Measurements from ENCODE around the gene TOR2A. TPM values are rescaled to one million over a fixed set of nuclear protein-coding genes. Genes with fewer than 3 reads are reported as not detected.

Gene TOR2A
- total RNA-seq, 1 experiment from 2014 or later, result 14.4 TPM

DNA sequence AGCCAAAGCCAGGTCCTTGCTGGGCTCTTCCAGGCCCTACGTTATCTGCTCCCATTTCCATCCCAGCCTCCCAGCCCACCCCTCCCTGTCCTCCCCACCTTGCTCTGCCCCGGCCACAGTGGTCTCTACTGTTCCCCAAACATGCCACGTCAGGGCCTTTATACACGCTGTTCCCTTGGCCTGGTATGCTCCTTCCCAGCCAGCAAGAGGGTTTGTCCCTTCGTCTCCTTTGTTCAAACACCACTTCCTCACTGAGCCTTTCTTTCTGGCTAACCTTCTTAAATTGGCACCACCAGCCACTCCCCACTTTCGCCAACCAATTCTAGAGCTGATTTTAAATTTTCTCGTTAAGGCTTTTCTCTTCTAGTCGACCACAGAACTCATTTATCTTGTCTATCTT is 33.6 kb upstream of the TOR2A start:
- Mint-ChIP-seq H3K27ac (no peak overlapping the region), H3K9me3 (no peaks in the 10 kb centered on the region), H3K36me3 (no peaks in the 10 kb centered on the region), H3K4me1 (peaks cover 39% of the 10 kb centered on the region), H3K27me3 (ENCODE audit: low read depth) (peaks cover 11% of the 10 kb centered on the region), H3K4me3 (no peak overlapping the region)
- ChIA-PET POLR2A (no interaction called here), CTCF (interaction anchor here (1.8 to 3.3 kb wide), 3 partner anchors 13 to 34 kb away, joined by 7 to 38 read pairs (median 28); partner anchors contain the start of genes CDK9 and TOR2A)
- DNase-seq (ENCODE audit: low spot score), result no peak
- no peak for TF ChIP-seq NR1H2 (CRISPR knock-in tag; IDR thresholded peaks at IDR 0.05)
- TF ChIP-seq, protein P1, sequence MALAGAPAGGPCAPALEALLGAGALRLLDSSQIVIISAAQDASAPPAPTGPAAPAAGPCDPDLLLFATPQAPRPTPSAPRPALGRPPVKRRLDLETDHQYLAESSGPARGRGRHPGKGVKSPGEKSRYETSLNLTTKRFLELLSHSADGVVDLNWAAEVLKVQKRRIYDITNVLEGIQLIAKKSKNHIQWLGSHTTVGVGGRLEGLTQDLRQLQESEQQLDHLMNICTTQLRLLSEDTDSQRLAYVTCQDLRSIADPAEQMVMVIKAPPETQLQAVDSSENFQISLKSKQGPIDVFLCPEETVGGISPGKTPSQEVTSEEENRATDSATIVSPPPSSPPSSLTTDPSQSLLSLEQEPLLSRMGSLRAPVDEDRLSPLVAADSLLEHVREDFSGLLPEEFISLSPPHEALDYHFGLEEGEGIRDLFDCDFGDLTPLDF (CRISPR knock-in tag; IDR thresholded peaks at IDR 0.05), result no peak
- no peak for TF ChIP-seq RELA (CRISPR knock-in tag; IDR thresholded peaks at IDR 0.05; ENCODE audit: borderline replicate concordance)
- no peak for TF ChIP-seq NFE2L1 (CRISPR knock-in tag; IDR thresholded peaks at IDR 0.05)
- TF ChIP-seq, protein P2, sequence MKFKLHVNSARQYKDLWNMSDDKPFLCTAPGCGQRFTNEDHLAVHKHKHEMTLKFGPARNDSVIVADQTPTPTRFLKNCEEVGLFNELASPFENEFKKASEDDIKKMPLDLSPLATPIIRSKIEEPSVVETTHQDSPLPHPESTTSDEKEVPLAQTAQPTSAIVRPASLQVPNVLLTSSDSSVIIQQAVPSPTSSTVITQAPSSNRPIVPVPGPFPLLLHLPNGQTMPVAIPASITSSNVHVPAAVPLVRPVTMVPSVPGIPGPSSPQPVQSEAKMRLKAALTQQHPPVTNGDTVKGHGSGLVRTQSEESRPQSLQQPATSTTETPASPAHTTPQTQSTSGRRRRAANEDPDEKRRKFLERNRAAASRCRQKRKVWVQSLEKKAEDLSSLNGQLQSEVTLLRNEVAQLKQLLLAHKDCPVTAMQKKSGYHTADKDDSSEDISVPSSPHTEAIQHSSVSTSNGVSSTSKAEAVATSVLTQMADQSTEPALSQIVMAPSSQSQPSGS (CRISPR knock-in tag; IDR thresholded peaks at IDR 0.05; ENCODE audit: borderline replicate concordance, low read depth), result no peak
- TF ChIP-seq, protein P3, sequence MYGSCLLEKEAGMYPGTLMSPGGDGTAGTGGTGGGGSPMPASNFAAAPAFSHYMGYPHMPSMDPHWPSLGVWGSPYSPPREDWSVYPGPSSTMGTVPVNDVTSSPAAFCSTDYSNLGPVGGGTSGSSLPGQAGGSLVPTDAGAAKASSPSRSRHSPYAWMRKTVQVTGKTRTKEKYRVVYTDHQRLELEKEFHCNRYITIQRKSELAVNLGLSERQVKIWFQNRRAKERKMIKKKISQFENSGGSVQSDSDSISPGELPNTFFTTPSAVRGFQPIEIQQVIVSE (CRISPR knock-in tag; IDR thresholded peaks at IDR 0.05; ENCODE audit: borderline replicate concordance), result no peak
- no peak for TF ChIP-seq ZNF232 (CRISPR knock-in tag; IDR thresholded peaks at IDR 0.05)
- TF ChIP-seq IRF2 (CRISPR knock-in tag; IDR thresholded peaks at IDR 0.05; ENCODE audit: borderline replicate concordance, low read depth), result no peak
- TF ChIP-seq ZNF121 (CRISPR knock-in tag; IDR thresholded peaks at IDR 0.05), result no peak
- TF ChIP-seq, protein P4, sequence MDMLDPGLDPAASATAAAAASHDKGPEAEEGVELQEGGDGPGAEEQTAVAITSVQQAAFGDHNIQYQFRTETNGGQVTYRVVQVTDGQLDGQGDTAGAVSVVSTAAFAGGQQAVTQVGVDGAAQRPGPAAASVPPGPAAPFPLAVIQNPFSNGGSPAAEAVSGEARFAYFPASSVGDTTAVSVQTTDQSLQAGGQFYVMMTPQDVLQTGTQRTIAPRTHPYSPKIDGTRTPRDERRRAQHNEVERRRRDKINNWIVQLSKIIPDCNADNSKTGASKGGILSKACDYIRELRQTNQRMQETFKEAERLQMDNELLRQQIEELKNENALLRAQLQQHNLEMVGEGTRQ (CRISPR knock-in tag; IDR thresholded peaks at IDR 0.05), result no peak
- no peak for TF ChIP-seq CREM (CRISPR knock-in tag; IDR thresholded peaks at IDR 0.05)
- TF ChIP-seq, protein P5, sequence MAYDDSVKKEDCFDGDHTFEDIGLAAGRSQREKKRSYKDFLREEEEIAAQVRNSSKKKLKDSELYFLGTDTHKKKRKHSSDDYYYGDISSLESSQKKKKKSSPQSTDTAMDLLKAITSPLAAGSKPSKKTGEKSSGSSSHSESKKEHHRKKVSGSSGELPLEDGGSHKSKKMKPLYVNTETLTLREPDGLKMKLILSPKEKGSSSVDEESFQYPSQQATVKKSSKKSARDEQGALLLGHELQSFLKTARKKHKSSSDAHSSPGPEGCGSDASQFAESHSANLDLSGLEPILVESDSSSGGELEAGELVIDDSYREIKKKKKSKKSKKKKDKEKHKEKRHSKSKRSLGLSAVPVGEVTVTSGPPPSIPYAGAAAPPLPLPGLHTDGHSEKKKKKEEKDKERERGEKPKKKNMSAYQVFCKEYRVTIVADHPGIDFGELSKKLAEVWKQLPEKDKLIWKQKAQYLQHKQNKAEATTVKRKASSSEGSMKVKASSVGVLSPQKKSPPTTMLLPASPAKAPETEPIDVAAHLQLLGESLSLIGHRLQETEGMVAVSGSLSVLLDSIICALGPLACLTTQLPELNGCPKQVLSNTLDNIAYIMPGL (CRISPR knock-in tag; IDR thresholded peaks at IDR 0.05), result no peak
- TF ChIP-seq JAZF1 (CRISPR knock-in tag; IDR thresholded peaks at IDR 0.05), result no peak
- TF ChIP-seq, protein P6, sequence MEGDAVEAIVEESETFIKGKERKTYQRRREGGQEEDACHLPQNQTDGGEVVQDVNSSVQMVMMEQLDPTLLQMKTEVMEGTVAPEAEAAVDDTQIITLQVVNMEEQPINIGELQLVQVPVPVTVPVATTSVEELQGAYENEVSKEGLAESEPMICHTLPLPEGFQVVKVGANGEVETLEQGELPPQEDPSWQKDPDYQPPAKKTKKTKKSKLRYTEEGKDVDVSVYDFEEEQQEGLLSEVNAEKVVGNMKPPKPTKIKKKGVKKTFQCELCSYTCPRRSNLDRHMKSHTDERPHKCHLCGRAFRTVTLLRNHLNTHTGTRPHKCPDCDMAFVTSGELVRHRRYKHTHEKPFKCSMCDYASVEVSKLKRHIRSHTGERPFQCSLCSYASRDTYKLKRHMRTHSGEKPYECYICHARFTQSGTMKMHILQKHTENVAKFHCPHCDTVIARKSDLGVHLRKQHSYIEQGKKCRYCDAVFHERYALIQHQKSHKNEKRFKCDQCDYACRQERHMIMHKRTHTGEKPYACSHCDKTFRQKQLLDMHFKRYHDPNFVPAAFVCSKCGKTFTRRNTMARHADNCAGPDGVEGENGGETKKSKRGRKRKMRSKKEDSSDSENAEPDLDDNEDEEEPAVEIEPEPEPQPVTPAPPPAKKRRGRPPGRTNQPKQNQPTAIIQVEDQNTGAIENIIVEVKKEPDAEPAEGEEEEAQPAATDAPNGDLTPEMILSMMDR (IDR thresholded peaks at IDR 0.05), result no peak
- no peak for TF ChIP-seq HMGA2 (CRISPR knock-in tag; IDR thresholded peaks at IDR 0.05)
- no peak for TF ChIP-seq NR2C2 (CRISPR knock-in tag; IDR thresholded peaks at IDR 0.05)
- TF ChIP-seq, protein P7, sequence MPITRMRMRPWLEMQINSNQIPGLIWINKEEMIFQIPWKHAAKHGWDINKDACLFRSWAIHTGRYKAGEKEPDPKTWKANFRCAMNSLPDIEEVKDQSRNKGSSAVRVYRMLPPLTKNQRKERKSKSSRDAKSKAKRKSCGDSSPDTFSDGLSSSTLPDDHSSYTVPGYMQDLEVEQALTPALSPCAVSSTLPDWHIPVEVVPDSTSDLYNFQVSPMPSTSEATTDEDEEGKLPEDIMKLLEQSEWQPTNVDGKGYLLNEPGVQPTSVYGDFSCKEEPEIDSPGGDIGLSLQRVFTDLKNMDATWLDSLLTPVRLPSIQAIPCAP (CRISPR knock-in tag; IDR thresholded peaks at IDR 0.05), result no peak
- no peak for TF ChIP-seq PRRX2 (CRISPR knock-in tag; IDR thresholded peaks at IDR 0.05)
- TF ChIP-seq ELF4 (CRISPR knock-in tag; IDR thresholded peaks at IDR 0.05; ENCODE audit: low read depth), result no peak
- ATAC-seq, result no peak
